CD4-positive, alpha-beta T cell treated with Interferon gamma for 1 hour (primary cell): Measurements from ENCODE around the gene CFAP69.
A peak's percentile ranks its signal among the peaks of the same experiment; 100 is the strongest.

Experiments used
- DNase-seq: peaks from one replicate; pipeline ENCODE4 v3.0.0-alpha.2; 2020

Gene CFAP69

GRCh38 chr7:90244909-90245851 lies at the start of gene CFAP69:
Gene CFAP69 (plus strand): TSS chr7:90245174. CDS start chr7:90245425, 251 bp downstream.
- peak; percentile 78 for DNase-seq

- no peak for DNase-seq
Measured at GRCh38 chr7:90201500-90202195, 43.3 kb upstream of the CFAP69 start.

- no peak for DNase-seq
Measured at GRCh38 chr7:90207956-90208355, 37.0 kb upstream of the CFAP69 start.

- DNase-seq, result no peak
Measured at GRCh38 chr7:90209776-90210175, 35.2 kb upstream of the CFAP69 start.

GRCh38 chr7:90210475-90210874 lies 34.5 kb upstream of the CFAP69 start:
- DNase-seq, result no peak

- DNase-seq, result no peak
Measured at GRCh38 chr7:90210981-90211380, 34.0 kb upstream of the CFAP69 start.

GRCh38 chr7:90211391-90212148 lies 33.4 kb upstream of the CFAP69 start, which contains the start of gene STEAP2:
Gene STEAP2 (plus strand): TSS chr7:90211740. CDS start chr7:90225083, 13,343 bp downstream.
- no peak for DNase-seq

GRCh38 chr7:90212149-90212495 lies 32.9 kb upstream of the CFAP69 start:
- DNase-seq, result no peak

- no peak for DNase-seq
Measured at GRCh38 chr7:90213521-90213920, 31.5 kb upstream of the CFAP69 start.

- DNase-seq, result no peak
Measured at GRCh38 chr7:90216080-90216674, 28.8 kb upstream of the CFAP69 start.

- DNase-seq, result no peak
Measured at GRCh38 chr7:90216771-90217170, 28.2 kb upstream of the CFAP69 start.

- no peak for DNase-seq
Measured at GRCh38 chr7:90222390-90222789, 22.6 kb upstream of the CFAP69 start.

GRCh38 chr7:90222811-90223725 lies 21.9 kb upstream of the CFAP69 start:
- no peak for DNase-seq

- no peak for DNase-seq
Measured at GRCh38 chr7:90224195-90224594, 20.8 kb upstream of the CFAP69 start.

- DNase-seq, result no peak
Measured at GRCh38 chr7:90225181-90225580, 19.8 kb upstream of the CFAP69 start.

- DNase-seq, result no peak
Measured at GRCh38 chr7:90225601-90226000, 19.4 kb upstream of the CFAP69 start.

GRCh38 chr7:90227259-90227658 lies 17.7 kb upstream of the CFAP69 start:
- DNase-seq, result no peak

GRCh38 chr7:90229682-90230081 lies 15.3 kb upstream of the CFAP69 start:
- no peak for DNase-seq

- DNase-seq, result no peak
Measured at GRCh38 chr7:90230834-90231233, 14.1 kb upstream of the CFAP69 start.

GRCh38 chr7:90231304-90231703 lies 13.7 kb upstream of the CFAP69 start:
- no peak for DNase-seq

GRCh38 chr7:90232430-90232829 lies 12.5 kb upstream of the CFAP69 start:
- no peak for DNase-seq

- DNase-seq, result no peak
Measured at GRCh38 chr7:90233569-90233968, 11.4 kb upstream of the CFAP69 start.
